ENCODE data around the gene TDP1. TPM values are rescaled to one million over a fixed set of nuclear protein-coding genes. Genes with fewer than 3 reads are reported as not detected.

TDP1 gene
- total and polyA plus RNA-seq, 2 of the 13 experiments (the other 11 are each of a cell fraction or from before 2014, with no cell fraction given) = 16.4 to 31.2 TPM

GRCh38 chr14:89954070-89955021, 1.4 kb upstream of the TDP1 start, which contains the start of gene EFCAB11 (continued):
- TF ChIP-seq ZSCAN5A (CRISPR knock-in tag; IDR thresholded peaks at IDR 0.05; ENCODE audit: borderline replicate concordance) (peak; percentile 53; the same call in 1 of the 2 replicates), RCOR2 (CRISPR knock-in tag; IDR thresholded peaks at IDR 0.05) (no peak), GMEB1 (CRISPR knock-in tag; IDR thresholded peaks at IDR 0.05; ENCODE audit: borderline replicate concordance) (peak; percentile 90), FOSL2 (CRISPR knock-in tag; IDR thresholded peaks at IDR 0.05) (0 out of 2 replicates have a peak, but pooled peaks have one; percentile 3), ARNT2 (CRISPR knock-in tag; IDR thresholded peaks at IDR 0.05; ENCODE audit: low read depth) (peak; percentile 68), ZNF143 (CRISPR knock-in tag; IDR thresholded peaks at IDR 0.05) (0 out of 2 replicates have a peak, but pooled peaks have one; percentile 22), CC2D1A (CRISPR knock-in tag; IDR thresholded peaks at IDR 0.05) (no peak), GRHL1 (CRISPR knock-in tag; conservative IDR thresholded peaks at IDR 0.05) (no peak), HIVEP1 (CRISPR knock-in tag; IDR thresholded peaks at IDR 0.05) (0 out of 2 replicates have a peak, but pooled peaks have one; percentile 51), ZSCAN22 (CRISPR knock-in tag; IDR thresholded peaks at IDR 0.05) (no peak), RFX5 (IDR thresholded peaks at IDR 0.05; ENCODE audit: low read depth, low read length) (no peak), SAFB2 (CRISPR knock-in tag; IDR thresholded peaks at IDR 0.05; ENCODE audit: borderline replicate concordance, low read depth) (0 out of 2 replicates have a peak, but pooled peaks have one; percentile 33), ZNF318 (CRISPR knock-in tag; IDR thresholded peaks at IDR 0.05) (no peak), MYNN (CRISPR knock-in tag; IDR thresholded peaks at IDR 0.05; ENCODE audit: low read depth) (no peak)

All from HepG2 (cell line).